Fibroblast of the aortic adventitia (primary cell): ENCODE data around the gene USP37. TPM values are rescaled to one million over a fixed set of nuclear protein-coding genes. Genes with fewer than 3 reads are reported as not detected.
A peak's percentile ranks its signal among the peaks of the same experiment; 100 is the strongest.

ENCODE experiments used
- DNase-seq: peaks from one replicate; pipeline ENCODE4 v3.0.0-alpha.2; 2010; ENCODE audit warnings: low read depth
- H3K4me3 ChIP-seq: 2 replicates; pipeline ENCODE4 v1.5.1; 2011; ENCODE audit warnings: low read depth, mild to moderate bottlenecking, control low read depth, low read length, moderate library complexity
- CTCF ChIP-seq: IDR thresholded peaks from 2 replicates; pipeline ENCODE4 v1.5.1; 2011; ENCODE audit warnings: mild to moderate bottlenecking, low read length, control low read depth, inconsistent platforms; ENCODE audit not compliant: insufficient read depth
- total RNA-seq: library from RNA; depleted of rRNA; stranded (reverse); fragments of >200 nt; gene quantifications from 2 replicates; pipeline ENCODE4 v1.2.3, GENCODE V29; 2012; ENCODE audit warnings: low replicate concordance

Gene USP37
- total RNA-seq, 1 donor, result 16.1 TPM

GRCh38 chr2:218583983-218584850 is 16.1 kb upstream of the USP37 start:
- DNase-seq, result no peak
- no peak for TF ChIP-seq CTCF
- H3K4me3 ChIP-seq, result no peak overlapping the region

GRCh38 chr2:218582076-218582475 is 13.9 kb upstream of the USP37 start:
- H3K4me3 ChIP-seq, result no peak overlapping the region
- DNase-seq, result peak; percentile 55
- no peak for TF ChIP-seq CTCF

- no peak for TF ChIP-seq CTCF
- no peak for DNase-seq
- H3K4me3 ChIP-seq, result no peak overlapping the region
Measured at GRCh38 chr2:218578272-218578877, 10.2 kb upstream of the USP37 start.

GRCh38 chr2:218577482-218578220 is 9.5 kb upstream of the USP37 start:
- TF ChIP-seq CTCF, result no peak

GRCh38 chr2:218576854-218577253 is 8.7 kb upstream of the USP37 start:
- no peak for DNase-seq
- no peak overlapping the region for H3K4me3 ChIP-seq
- no peak for TF ChIP-seq CTCF

More at GRCh38 chr2:218577482-218578220, 9.5 kb upstream of the USP37 start:
- DNase-seq, result no peak
- no peak overlapping the region for H3K4me3 ChIP-seq

GRCh38 chr2:218570850-218571249 is 2.7 kb upstream of the USP37 start:
- no peak for TF ChIP-seq CTCF
- peak overlapping the region; percentile 75 for H3K4me3 ChIP-seq
- peak; percentile 41 for DNase-seq
